ENCODE data around the gene SLC45A1. TPM values are rescaled to one million over a fixed set of nuclear protein-coding genes. Genes with fewer than 3 reads are reported as not detected.

The SLC45A1 gene
- total and polyA plus RNA-seq, 11 donors, result 0.61 to 6.2 (median 1.6) TPM

DNA sequence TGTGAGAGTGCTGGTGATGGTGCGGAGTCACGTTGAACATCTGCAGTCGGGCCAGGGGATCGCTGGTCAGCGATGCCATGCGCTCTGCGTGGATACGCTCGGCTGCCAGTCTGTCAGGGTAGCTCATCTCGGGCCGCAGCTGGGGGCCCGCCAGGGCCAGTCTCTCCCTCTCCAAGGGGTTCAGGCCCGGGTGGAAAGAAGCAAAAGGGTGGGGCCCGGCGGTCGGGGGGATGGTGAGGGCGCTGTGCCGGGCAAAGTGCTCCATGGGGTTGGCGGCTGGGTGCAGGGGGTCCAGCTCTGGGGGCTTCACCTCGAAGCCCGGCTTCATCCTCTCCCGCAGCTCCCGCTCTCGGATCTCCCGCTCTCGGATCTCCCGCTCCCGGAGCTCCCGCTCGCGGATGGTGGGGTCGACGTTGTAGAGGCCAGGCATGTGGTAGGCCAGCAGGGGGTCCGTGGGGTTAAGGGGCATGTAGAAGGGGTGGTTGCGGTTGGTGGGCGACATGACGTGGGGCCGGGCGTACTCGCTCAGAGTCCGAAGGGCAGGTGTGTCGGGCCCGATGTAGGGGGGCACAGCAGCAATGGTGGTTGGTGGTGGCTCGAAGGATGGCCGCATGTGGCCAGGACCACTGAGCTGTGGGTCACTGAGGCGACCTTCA is 40.5 kb downstream of the SLC45A1 start:
- Histone ChIP-seq H3K4me1 (peaks cover 0 to 57% (median 33%) of the 10 kb centered on the region in 12 donors), H3K36me3 (peaks cover 0 to 97% (median 93%) of the 10 kb centered on the region in 9 donors), H3K27ac (peak overlapping the region in 7 of 12 donors; percentile 43 to 77 (median 55)), H3K27me3 (no peaks in the 10 kb centered on the region), H3K4me3 (no peak overlapping the region), H3K9me3 (no peaks in the 10 kb centered on the region)
- intact Hi-C loops (cut with DNase I), result loop anchor here in 2 of 10 donors (5.0 to 10.0 kb wide), 2 partner anchors 64 to 366 kb away; no protein-coding TSS in a partner anchor
- no peak for ATAC-seq
- TF ChIP-seq POLR2A (IDR thresholded peaks at IDR 0.05), result no peak
- TF ChIP-seq, protein P1, sequence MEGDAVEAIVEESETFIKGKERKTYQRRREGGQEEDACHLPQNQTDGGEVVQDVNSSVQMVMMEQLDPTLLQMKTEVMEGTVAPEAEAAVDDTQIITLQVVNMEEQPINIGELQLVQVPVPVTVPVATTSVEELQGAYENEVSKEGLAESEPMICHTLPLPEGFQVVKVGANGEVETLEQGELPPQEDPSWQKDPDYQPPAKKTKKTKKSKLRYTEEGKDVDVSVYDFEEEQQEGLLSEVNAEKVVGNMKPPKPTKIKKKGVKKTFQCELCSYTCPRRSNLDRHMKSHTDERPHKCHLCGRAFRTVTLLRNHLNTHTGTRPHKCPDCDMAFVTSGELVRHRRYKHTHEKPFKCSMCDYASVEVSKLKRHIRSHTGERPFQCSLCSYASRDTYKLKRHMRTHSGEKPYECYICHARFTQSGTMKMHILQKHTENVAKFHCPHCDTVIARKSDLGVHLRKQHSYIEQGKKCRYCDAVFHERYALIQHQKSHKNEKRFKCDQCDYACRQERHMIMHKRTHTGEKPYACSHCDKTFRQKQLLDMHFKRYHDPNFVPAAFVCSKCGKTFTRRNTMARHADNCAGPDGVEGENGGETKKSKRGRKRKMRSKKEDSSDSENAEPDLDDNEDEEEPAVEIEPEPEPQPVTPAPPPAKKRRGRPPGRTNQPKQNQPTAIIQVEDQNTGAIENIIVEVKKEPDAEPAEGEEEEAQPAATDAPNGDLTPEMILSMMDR (IDR thresholded peaks at IDR 0.05), result no peak
- 91 to 95% (median 94%) methylated on average over 43 to 46 of the region's 46 CpGs for WGBS, 4 donors
- DNase-seq, result peak in 1 of 5 donors; percentile 56

DNA sequence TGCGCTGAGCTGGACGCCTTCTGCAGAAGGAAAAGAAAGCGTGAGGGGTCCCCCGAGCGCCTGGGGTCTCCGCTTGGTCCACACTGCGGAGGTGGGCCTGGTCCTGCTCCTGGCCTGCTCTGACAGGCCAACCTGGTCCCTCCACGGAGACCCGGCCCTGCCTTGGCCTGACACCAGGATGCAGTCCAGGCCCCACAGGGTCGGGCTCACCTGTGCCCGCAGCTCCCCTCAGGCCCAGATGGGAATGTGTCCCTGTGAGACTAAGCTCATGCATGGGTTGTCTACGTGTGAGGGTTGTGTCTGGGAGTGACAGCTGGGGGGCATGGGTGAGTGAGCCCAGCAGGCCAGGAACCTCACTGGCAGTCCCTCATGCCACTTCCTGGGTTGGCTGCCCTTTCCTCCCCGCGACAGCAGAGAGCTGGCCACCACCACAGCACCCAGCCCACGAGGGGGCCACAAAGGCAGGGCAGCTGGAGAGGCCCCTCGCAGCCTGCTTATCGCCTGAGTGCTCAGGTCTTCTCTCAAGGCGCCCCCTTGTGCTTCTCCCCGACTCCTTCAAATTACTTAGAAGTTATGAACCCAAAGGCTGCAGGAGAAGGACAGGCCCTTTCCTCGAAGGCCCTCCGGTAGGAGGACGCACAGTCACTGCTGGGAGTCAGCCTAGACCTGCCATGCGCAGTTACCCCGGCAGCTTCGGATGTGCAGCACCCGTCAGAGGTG is 41.1 kb downstream of the SLC45A1 start:
- DNase-seq, result peak in 2 of 5 donors; percentile 11 to 59
- intact Hi-C loops (cut with DNase I), result loop anchor here in 2 of 10 donors (5.0 to 10.0 kb wide), 2 partner anchors 63 to 366 kb away; no protein-coding TSS in a partner anchor
- Histone ChIP-seq H3K4me1 (peaks cover 0 to 57% (median 36%) of the 10 kb centered on the region in 12 donors), H3K27ac (peak overlapping the region in 6 of 12 donors; percentile 2 to 77 (median 32)), H3K9me3 (no peaks in the 10 kb centered on the region), H3K27me3 (no peaks in the 10 kb centered on the region), H3K36me3 (peaks cover 0 to 97% (median 92%) of the 10 kb centered on the region in 9 donors), H3K4me3 (no peak overlapping the region)
- no peak for TF ChIP-seq POLR2A (IDR thresholded peaks at IDR 0.05)
- TF ChIP-seq, protein P1 (IDR thresholded peaks at IDR 0.05), result no peak
- WGBS, 4 donors, result 85 to 90% (median 88%) methylated on average over 20 to 26 of the region's 26 CpGs
- no peak for ATAC-seq

GRCh38 chr1:8359617-8360481 is 41.9 kb downstream of the SLC45A1 start:
- DNase-seq, result peak in 1 of 5 donors; percentile 58
- Histone ChIP-seq H3K4me1 (peaks cover 4 to 63% (median 40%) of the 10 kb centered on the region in 12 donors), H3K9me3 (no peaks in the 10 kb centered on the region), H3K27me3 (no peaks in the 10 kb centered on the region), H3K27ac (peak overlapping the region in 5 of 12 donors; percentile 2 to 77 (median 46)), H3K4me3 (no peak overlapping the region), H3K36me3 (peaks cover 0 to 97% (median 88%) of the 10 kb centered on the region in 9 donors)
- intact Hi-C loops (cut with DNase I), result loop anchor here in 3 of 10 donors (5.0 to 10.0 kb wide), 3 partner anchors 55 to 365 kb away; no protein-coding TSS in a partner anchor
- no peak for ATAC-seq
- TF ChIP-seq POLR2A (IDR thresholded peaks at IDR 0.05), result no peak
- TF ChIP-seq, protein P1 (IDR thresholded peaks at IDR 0.05), result no peak
- WGBS, 4 donors, result 92 to 95% (median 94%) methylated on average over 37 to 44 of the region's 44 CpGs

Measured in heart left ventricle (tissue), 16 donors.